HG02981 (cell line): ENCODE measurements around the gene S100P.

Experiments used
- ATAC-seq: cut with Tn5 transposase; IDR thresholded peaks from one replicate; pipeline ENCODE4 v1.9.1; 2021; ENCODE audit warnings: mild to moderate bottlenecking, moderate library complexity; ENCODE audit not compliant: unreplicated experiment

Gene S100P

GRCh38 chr4:6742989-6743388, 49.3 kb downstream of the S100P start:
- ATAC-seq, result no peak
